Measurements from ENCODE around the gene LRRC25. TPM values are rescaled to one million over a fixed set of nuclear protein-coding genes. Genes with fewer than 3 reads are reported as not detected.

Gene LRRC25
- total and polyA plus RNA-seq, 10 donors: 14.6 to 164 (median 87.3) TPM

DNA sequence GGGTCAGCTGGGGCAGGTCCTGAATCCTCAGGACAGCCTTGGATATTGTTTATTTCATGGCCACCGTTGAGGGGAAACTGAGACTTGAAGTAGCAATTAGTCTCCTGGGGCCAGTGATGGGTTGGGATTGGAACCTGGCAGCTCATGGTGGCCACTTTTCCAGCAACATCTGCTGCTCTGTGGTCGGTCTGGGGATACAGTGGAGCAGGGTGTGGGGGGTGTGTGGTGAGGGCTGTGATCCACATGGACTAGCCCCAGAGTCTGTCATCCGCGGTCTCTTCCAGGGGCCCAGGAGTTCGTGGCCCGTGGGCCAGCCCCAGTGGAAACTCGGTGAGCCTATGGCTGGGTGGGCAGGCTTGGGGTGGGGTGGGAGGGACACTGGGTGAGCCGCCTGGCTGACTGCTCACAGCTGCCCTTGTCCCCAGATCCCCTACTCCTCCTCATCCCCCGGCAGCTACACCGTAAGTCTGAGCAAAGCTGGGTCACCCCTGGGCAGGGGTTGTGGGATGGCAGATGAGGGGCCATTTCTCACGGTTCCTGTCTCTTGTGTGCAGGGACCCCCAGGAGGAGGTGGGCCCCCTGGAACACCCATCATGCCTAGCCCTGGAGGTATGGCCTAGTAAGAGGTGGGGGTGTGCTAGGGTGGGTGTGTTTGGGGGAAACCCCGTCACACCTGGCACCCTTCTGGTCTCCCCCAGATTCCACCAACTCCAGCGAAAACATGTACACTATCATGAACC is 35.0 kb upstream of the LRRC25 start:
- Histone ChIP-seq H3K4me3 (peak overlapping the region; percentile 45 to 73 (median 56)), H3K36me3 (peaks cover 0 to 38% (median 2%) of the 10 kb centered on the region in 6 donors), H3K27ac (peak overlapping the region; percentile 69 to 84 (median 78)), H3K4me1 (peaks cover 32 to 99% (median 76%) of the 10 kb centered on the region in 6 donors), H3K9me3 (no peaks in the 10 kb centered on the region), H3K27me3 (replicated peaks in 1 of 7) (peaks cover 0 to 34% (median 0%) of the 10 kb centered on the region in 7 donors)
- no peak for TF ChIP-seq POLR2A (IDR thresholded peaks at IDR 0.05)
- TF ChIP-seq, protein P1, sequence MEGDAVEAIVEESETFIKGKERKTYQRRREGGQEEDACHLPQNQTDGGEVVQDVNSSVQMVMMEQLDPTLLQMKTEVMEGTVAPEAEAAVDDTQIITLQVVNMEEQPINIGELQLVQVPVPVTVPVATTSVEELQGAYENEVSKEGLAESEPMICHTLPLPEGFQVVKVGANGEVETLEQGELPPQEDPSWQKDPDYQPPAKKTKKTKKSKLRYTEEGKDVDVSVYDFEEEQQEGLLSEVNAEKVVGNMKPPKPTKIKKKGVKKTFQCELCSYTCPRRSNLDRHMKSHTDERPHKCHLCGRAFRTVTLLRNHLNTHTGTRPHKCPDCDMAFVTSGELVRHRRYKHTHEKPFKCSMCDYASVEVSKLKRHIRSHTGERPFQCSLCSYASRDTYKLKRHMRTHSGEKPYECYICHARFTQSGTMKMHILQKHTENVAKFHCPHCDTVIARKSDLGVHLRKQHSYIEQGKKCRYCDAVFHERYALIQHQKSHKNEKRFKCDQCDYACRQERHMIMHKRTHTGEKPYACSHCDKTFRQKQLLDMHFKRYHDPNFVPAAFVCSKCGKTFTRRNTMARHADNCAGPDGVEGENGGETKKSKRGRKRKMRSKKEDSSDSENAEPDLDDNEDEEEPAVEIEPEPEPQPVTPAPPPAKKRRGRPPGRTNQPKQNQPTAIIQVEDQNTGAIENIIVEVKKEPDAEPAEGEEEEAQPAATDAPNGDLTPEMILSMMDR (IDR thresholded peaks at IDR 0.05 in 8 of 11, conservative IDR thresholded peaks at IDR 0.05 in 3 of 11): no peak
- no peak for TF ChIP-seq POLR2AphosphoS5 (IDR thresholded peaks at IDR 0.05)
- intact Hi-C loops (cut with DNase I; ENCODE audit: low total_unique reads): no loop called here
- DNase-seq: no peak
- WGBS, 5 donors: 65 to 89% (median 78%) methylated on average over 4 to 13 of the region's 13 CpGs

DNA sequence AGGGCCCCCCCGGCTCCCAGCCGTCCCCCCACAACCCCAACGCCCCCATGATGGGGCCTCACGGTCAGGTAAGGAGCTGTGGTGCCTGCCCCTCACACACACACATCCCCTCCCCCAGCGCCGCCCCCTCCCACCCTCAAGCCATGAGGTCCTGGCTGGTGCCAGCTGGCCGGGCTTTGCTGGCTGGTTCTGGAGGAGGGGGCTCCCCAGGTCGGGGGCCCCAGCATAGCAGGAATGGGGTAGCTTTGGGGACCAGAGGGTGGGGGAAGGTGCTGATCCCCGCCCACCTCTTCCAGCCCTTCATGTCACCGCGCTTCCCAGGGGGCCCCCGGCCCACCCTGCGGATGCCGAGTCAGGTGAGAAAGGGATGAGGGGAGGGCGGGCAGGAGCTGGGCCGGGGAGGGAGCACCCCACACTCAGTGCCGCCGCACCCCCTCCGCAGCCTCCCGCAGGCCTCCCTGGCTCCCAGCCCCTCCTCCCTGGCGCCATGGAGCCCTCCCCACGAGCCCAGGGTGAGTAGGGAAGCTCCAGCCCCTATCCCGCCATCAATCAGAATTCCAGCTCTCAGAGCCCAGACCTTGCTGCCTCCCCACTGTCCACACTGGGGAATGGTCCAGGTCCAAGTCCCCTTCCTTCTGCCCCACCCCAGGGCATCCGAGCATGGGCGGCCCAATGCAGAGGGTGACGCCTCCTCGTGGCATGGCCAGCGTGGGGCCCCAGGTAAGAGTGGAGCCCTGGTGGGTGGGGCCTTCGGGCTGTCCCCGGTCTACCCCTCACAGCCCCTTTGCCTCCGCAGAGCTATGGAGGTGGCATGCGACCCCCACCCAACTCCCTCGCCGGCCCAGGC is 34.2 kb upstream of the LRRC25 start:
- DNase-seq: peak; percentile 81
- intact Hi-C loops (cut with DNase I; ENCODE audit: low total_unique reads): no loop called here
- peaks cover 29 to 99% (median 74%) of the 10 kb centered on the region in 6 donors for H3K4me1 ChIP-seq
- TF ChIP-seq POLR2A (IDR thresholded peaks at IDR 0.05) (no peak), POLR2AphosphoS5 (IDR thresholded peaks at IDR 0.05) (peak in 1 of 3 donors; percentile 42)
- TF ChIP-seq, protein P1 (IDR thresholded peaks at IDR 0.05 in 8 of 11, conservative IDR thresholded peaks at IDR 0.05 in 3 of 11): no peak
- H3K36me3 ChIP-seq: peaks cover 0 to 43% (median 2%) of the 10 kb centered on the region in 6 donors
- no peak overlapping the region for H3K4me3 ChIP-seq
- H3K9me3 ChIP-seq: no peaks in the 10 kb centered on the region
- peaks cover 0 to 25% (median 0%) of the 10 kb centered on the region in 7 donors for H3K27me3 ChIP-seq (replicated peaks in 1 of 7)
- peak overlapping the region in 1 of 8 donors; percentile 90 for H3K27ac ChIP-seq
- 85 to 91% (median 90%) methylated on average over 24 to 34 of the region's 34 CpGs for WGBS, 5 donors

DNA sequence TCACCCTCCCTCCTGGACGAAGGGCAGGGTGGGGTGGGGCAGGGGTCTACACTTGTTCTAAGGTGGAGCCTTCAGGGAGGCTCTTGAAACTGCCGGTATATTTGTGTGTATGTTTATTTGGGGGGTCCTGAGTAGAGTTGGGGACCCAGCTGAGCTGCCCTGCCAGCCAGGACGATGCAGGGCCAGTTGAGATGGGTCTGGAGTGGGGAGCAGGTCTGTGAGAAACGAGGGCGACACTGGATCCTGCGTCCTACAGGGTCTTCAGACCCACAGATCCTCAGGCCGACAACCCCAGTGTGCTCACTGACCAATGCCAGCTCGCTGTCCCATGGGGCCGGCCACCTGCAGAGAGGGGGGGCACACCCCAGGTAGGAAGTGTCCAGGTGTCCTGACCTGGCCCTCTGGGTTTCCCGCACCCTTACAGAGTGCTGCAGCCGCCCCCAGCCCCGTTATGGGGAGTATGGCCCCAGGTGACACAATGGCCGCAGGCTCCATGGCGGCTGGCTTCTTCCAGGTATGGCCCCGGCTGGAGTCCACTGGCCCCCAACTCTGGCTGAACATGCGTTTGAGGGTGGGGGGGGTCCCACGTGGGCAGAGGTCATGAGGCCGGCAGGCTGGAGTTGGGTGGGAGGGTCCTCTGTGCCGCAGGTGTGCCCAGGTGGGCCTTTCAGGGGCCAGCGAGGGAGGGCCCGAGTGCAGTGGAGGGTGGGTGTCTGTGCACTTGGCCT is 33.2 kb upstream of the LRRC25 start:
- Histone ChIP-seq H3K4me1 (peaks cover 25 to 99% (median 74%) of the 10 kb centered on the region in 6 donors), H3K27me3 (replicated peaks in 1 of 7) (peaks cover 0 to 25% (median 0%) of the 10 kb centered on the region in 7 donors), H3K27ac (peak overlapping the region in 3 of 8 donors; percentile 84 to 92 (median 90)), H3K9me3 (no peaks in the 10 kb centered on the region), H3K4me3 (no peak overlapping the region), H3K36me3 (peaks cover 0 to 37% (median 1%) of the 10 kb centered on the region in 6 donors)
- DNase-seq: no peak
- 85 to 94% (median 88%) methylated on average over 16 to 21 of the region's 21 CpGs for WGBS, 5 donors
- TF ChIP-seq POLR2A (IDR thresholded peaks at IDR 0.05) (no peak), POLR2AphosphoS5 (IDR thresholded peaks at IDR 0.05) (peak in 2 of 3 donors; percentile 10 to 42)
- intact Hi-C loops (cut with DNase I; ENCODE audit: low total_unique reads): no loop called here

DNA sequence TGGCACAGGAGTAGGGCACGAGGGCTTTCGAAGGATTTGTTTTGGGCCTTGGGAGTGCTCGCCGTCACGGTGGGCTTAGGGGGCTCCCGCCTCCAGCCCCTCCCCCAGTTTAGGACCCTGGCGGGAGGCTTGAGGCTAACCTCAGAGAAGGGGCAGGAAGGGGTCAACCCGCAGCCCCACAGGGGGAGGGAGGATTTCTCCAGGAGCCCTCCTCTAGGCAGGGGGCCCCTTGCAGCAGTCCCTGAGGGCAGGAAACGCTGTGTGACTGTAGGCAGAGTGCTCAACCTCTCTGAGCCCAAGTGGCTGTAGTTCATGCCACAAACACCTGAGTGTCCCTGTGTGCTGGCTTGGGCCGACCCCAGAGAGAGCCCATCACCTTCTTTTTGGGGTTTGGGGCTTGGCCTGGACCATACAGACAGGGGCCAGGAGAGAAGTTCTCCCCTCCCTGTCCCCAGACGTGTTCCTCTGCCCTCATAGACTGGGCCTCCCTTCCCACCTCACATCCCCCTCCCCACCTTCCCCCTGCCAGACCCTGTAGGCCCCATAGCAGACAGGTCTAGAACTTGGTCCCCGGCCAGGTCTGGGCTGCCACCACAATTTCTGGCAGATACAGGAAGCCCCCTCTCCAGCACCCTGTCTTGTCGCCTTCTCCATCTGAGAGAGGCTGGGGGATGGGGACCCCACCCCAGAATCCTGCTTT is 32.4 kb upstream of the LRRC25 start:
- H3K4me3 ChIP-seq: peak overlapping the region in 7 of 8 donors; percentile 45 to 78 (median 52)
- H3K4me1 ChIP-seq: peaks cover 25 to 99% (median 76%) of the 10 kb centered on the region in 6 donors
- intact Hi-C loops (cut with DNase I; ENCODE audit: low total_unique reads): no loop called here
- H3K27ac ChIP-seq: peak overlapping the region; percentile 55 to 92 (median 82)
- 19 to 32% (median 26%) methylated on average over 12 to 13 of the region's 13 CpGs for WGBS, 5 donors
- peaks cover 0 to 25% (median 0%) of the 10 kb centered on the region in 7 donors for H3K27me3 ChIP-seq (replicated peaks in 1 of 7)
- TF ChIP-seq, protein P1 (IDR thresholded peaks at IDR 0.05 in 8 of 11, conservative IDR thresholded peaks at IDR 0.05 in 3 of 11): no peak
- no peak for TF ChIP-seq POLR2A (IDR thresholded peaks at IDR 0.05)
- TF ChIP-seq POLR2AphosphoS5 (IDR thresholded peaks at IDR 0.05): no peak
- H3K9me3 ChIP-seq: no peaks in the 10 kb centered on the region
- DNase-seq: no peak
- peaks cover 0 to 30% (median 0%) of the 10 kb centered on the region in 6 donors for H3K36me3 ChIP-seq

Data from spleen (tissue), 11 donors.